Testis (tissue), 3 donors: Measurements from ENCODE around the gene MXD4. TPM values are rescaled to one million over a fixed set of nuclear protein-coding genes. Genes with fewer than 3 reads are reported as not detected.
A peak's percentile ranks its signal among the peaks of the same experiment; 100 is the strongest.

Experiments
- DNase-seq: peaks from one replicate; pipeline ENCODE4 v3.0.0-alpha.2; 2019
- H3K27ac ChIP-seq, 2 donors: fragments of 200-600 bp; sonication (generic); one replicate each; pipeline ENCODE4 v1.5.1; 2019
- H3K27me3 ChIP-seq: fragments of 200-600 bp; sonication (generic); one replicate; pipeline ENCODE4 v1.5.1; 2019
- H3K36me3 ChIP-seq: fragments of 200-600 bp; sonication (generic); one replicate; pipeline ENCODE4 v1.5.1; 2017; ENCODE audit warnings: low read depth; ENCODE audit errors: missing control alignments
- H3K4me1 ChIP-seq: fragments of 200-600 bp; sonication (generic); one replicate; pipeline ENCODE4 v1.5.1; 2019
- H3K4me3 ChIP-seq, 2 donors: fragments of 200-600 bp; sonication (generic); one replicate each; pipeline ENCODE4 v1.5.1; 2017 to 2019
- H3K9me3 ChIP-seq: fragments of 200-600 bp; sonication (generic); one replicate; pipeline ENCODE4 v1.5.1; 2017
- CTCF ChIP-seq, 3 experiments: fragments of 450-650 bp in 2 of 3; fragments of 200-600 bp in 1 of 3; sonication (generic) in 1 of 3; IDR thresholded peaks; one replicate each; pipeline ENCODE4 v1.5.1; 2016 to 2019; ENCODE audit warnings: antibody characterized with exemption in 3 of 3, mild to moderate bottlenecking in 2 of 3, moderate library complexity in 1 of 3
- POLR2A ChIP-seq: fragments of 450-650 bp; IDR thresholded peaks from one replicate; pipeline ENCODE4 v1.6.1; 2017; ENCODE audit warnings: antibody characterized with exemption, mild to moderate bottlenecking, moderate library complexity
- WGBS, 2 donors: methylation state at CpG; one replicate each; pipeline ENCODE4 v1.1.5; 2018; 5-methylcytosine and 5-hydroxymethylcytosine counted together
- intact Hi-C: fragments of 100-400 bp; cut with DNase I; formaldehyde crosslinking; loops from one replicate; pipeline ENCODE4 v1.15.1; 2023; ENCODE audit warnings: low total_unique reads
- polyA plus RNA-seq: library from polyadenylated mRNA; stranded (reverse); fragments of 350-450 nt; fragmentation: Illumina TruSeq; extraction: RNeasy Lipid Tissue Mini Kit (QIAGEN cat#74804); gene quantifications from one replicate; pipeline ENCODE4 v1.2.3, GENCODE V29; 2014; ENCODE audit warnings: low read depth, low replicate concordance; ENCODE audit not compliant: insufficient read depth
- total RNA-seq, 2 donors: library from RNA; depleted of rRNA; stranded (reverse); fragments of >200 nt; gene quantifications; one replicate each; pipeline ENCODE4 v1.2.3, GENCODE V29; 2016

MXD4 gene
- total and polyA plus RNA-seq, 3 donors from 2014 or later: 51.6 to 76.4 (median 73.8) TPM

- Histone ChIP-seq H3K27ac (peak overlapping the region; percentile 93 to 98), H3K4me3 (no peak overlapping the region), H3K9me3 (no peaks in the 10 kb centered on the region), H3K27me3 (no peaks in the 10 kb centered on the region), H3K4me1 (peaks cover 62% of the 10 kb centered on the region), H3K36me3 (no peaks in the 10 kb centered on the region)
- TF ChIP-seq CTCF (IDR thresholded peaks at IDR 0.05) (no peak), POLR2A (no peak)
- DNase-seq: peak; percentile 88
- 39 to 54% methylated on average over 5 to 17 of the region's 18 CpGs for WGBS, 2 donors
- intact Hi-C loops: no loop called here
Measured at GRCh38 chr4:2255501-2256155, 6.3 kb downstream of the MXD4 start.

DNA sequence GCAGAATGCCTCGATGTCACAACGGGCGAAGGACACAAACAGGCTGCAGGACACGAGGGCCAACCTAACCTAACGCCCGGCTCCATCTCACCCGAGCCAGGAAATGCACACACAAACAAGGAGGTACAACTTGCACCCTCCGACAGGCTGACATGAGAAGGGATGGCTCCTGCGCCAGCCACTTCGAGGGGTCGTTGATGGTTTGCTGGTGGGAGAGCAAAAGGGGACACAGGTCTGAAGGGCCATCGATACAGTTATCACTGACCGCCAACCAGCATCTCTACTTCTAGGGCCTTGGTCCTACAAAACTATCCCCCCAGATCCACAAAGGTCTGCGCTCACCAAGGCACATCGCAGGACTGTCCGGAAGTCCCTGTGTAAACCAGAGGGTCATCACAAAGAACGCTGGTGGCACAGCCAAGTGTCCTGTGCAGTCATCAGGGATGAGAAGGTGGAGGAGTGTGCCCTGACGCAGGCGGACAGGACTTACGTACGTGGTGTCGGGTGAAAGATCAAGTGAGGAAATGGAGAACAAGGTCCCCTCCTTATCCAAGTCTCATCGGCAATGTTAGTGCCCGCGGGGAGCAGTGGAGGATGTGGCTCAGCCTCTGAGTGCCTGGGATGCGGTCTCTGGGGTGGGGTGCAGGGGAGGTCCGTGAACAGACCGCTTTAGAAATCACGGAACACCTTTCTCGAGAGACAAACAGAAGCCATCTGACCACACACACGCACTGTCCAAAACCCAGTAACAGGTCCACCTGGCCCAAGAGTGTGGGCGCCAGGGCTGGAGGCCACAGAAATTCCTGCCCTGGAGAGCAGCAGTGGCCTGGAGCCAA, 7.0 kb downstream of the MXD4 start:
- intact Hi-C loops: no loop called here
- H3K9me3 ChIP-seq: no peaks in the 10 kb centered on the region
- H3K4me1 ChIP-seq: peaks cover 54% of the 10 kb centered on the region
- peak overlapping the region; percentile 93 to 98 for H3K27ac ChIP-seq
- H3K4me3 ChIP-seq: no peak overlapping the region
- 68 to 82% methylated on average over 32 of the region's 32 CpGs for WGBS, 2 donors
- no peaks in the 10 kb centered on the region for H3K36me3 ChIP-seq
- TF ChIP-seq CTCF (IDR thresholded peaks at IDR 0.05) (no peak), POLR2A (no peak)
- peak; percentile 69 for DNase-seq
- no peaks in the 10 kb centered on the region for H3K27me3 ChIP-seq

- H3K4me3 ChIP-seq: no peak overlapping the region
- 73 to 85% methylated on average over 26 to 32 of the region's 32 CpGs for WGBS, 2 donors
- no peaks in the 10 kb centered on the region for H3K36me3 ChIP-seq
- peak; percentile 10 for DNase-seq
- no peak for TF ChIP-seq POLR2A
- TF ChIP-seq CTCF (IDR thresholded peaks at IDR 0.05): no peak
- peaks cover 40% of the 10 kb centered on the region for H3K4me1 ChIP-seq
- H3K27ac ChIP-seq: no peak overlapping the region
- H3K9me3 ChIP-seq: no peaks in the 10 kb centered on the region
- H3K27me3 ChIP-seq: no peaks in the 10 kb centered on the region
- intact Hi-C loops: no loop called here
Measured at GRCh38 chr4:2253160-2254084, 8.5 kb downstream of the MXD4 start.

DNA sequence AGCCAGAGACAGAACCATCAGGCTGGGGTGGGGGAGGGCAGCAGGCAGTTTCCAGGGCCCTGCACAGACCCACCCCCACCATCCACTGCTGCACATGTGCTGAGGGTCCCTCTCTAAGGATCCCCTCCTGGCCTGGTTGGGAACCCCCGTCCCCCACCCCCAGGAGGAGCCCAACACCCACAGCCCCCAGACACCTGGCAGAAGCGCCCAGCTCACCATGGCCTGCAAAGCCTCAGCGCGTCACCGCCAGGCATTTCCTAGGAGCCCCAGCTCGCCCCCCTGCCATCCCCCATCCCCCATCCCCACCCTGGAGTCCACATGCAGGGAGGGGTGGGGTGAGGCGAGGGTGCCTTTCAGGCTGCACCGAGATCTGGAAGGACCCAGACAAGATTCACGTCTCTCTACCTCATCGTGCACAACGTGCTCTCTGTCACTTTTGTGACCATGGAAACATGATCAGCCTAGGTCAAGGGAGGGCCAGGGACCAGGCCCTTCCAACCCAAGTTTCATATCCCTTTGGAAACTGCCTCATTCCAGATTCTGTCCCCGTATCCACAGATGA, 9.3 kb downstream of the MXD4 start:
- no peak overlapping the region for H3K27ac ChIP-seq
- no peak for DNase-seq
- intact Hi-C loops: no loop called here
- peaks cover 32% of the 10 kb centered on the region for H3K4me1 ChIP-seq
- H3K27me3 ChIP-seq: no peaks in the 10 kb centered on the region
- no peaks in the 10 kb centered on the region for H3K9me3 ChIP-seq
- WGBS, 2 donors: 63 to 79% methylated on average over 5 to 11 of the region's 12 CpGs
- no peak for TF ChIP-seq POLR2A
- no peak for TF ChIP-seq CTCF (IDR thresholded peaks at IDR 0.05)
- no peak overlapping the region for H3K4me3 ChIP-seq
- no peaks in the 10 kb centered on the region for H3K36me3 ChIP-seq
